GM12875 (cell line): ENCODE data around the gene CELF4.

Source experiments
- H3K4me3 ChIP-seq: one replicate; pipeline ENCODE4 v1.5.1; 2011; ENCODE audit warnings: low read depth, low read length, control low read depth
- CTCF ChIP-seq: IDR thresholded peaks from 2 replicates; pipeline ENCODE4 v1.5.1; 2011; ENCODE audit warnings: low read depth, mild to moderate bottlenecking, control low read depth, inconsistent platforms, low read length, moderate library complexity, borderline replicate concordance; ENCODE audit not compliant: insufficient read depth

CELF4 gene

GRCh38 chr18:37481491-37481890, 84.1 kb downstream of the CELF4 start:
- no peak overlapping the region for H3K4me3 ChIP-seq
- no peak for TF ChIP-seq CTCF

- TF ChIP-seq CTCF: no peak
- no peak overlapping the region for H3K4me3 ChIP-seq
These were observed 84.5 kb downstream of the CELF4 start for GRCh38 chr18:37481072-37481471.

- H3K4me3 ChIP-seq: no peak overlapping the region
- no peak for TF ChIP-seq CTCF
These were observed 88.8 kb downstream of the CELF4 start for GRCh38 chr18:37476611-37477295.

GRCh38 chr18:37476182-37476581, 89.4 kb downstream of the CELF4 start:
- TF ChIP-seq CTCF: peak; percentile 59; the same call in 1 of the 2 replicates
- no peak overlapping the region for H3K4me3 ChIP-seq

GRCh38 chr18:37473195-37473840, 92.3 kb downstream of the CELF4 start:
- H3K4me3 ChIP-seq: no peak overlapping the region
- TF ChIP-seq CTCF: no peak

- H3K4me3 ChIP-seq: no peak overlapping the region
- TF ChIP-seq CTCF: no peak
These were observed 94.0 kb downstream of the CELF4 start for GRCh38 chr18:37471637-37472036.

GRCh38 chr18:37470986-37471385, 94.6 kb downstream of the CELF4 start:
- no peak overlapping the region for H3K4me3 ChIP-seq
- no peak for TF ChIP-seq CTCF
